Stimulated activated CD8-positive, alpha-beta memory T cell treated with anti-CD3 and anti-CD28 coated beads, Interleukin-7, amount 100 ng/mL, for 24 hours (primary cell): ENCODE results near the gene SLC16A3.
"Not testable (repeated sequence)": the region's sequence is repeated elsewhere in the genome, so short reads cannot be mapped to it uniquely, and the experiment has no call there.

Source experiments
- DNase-seq: peaks from one replicate; pipeline ENCODE4 v3.0.0-alpha.2; 2020; ENCODE audit warnings: low read depth

SLC16A3 gene

GRCh38 chr17:82247182-82247823 lies 18.5 kb downstream of the SLC16A3 start:
- no peak for DNase-seq

- no peak for DNase-seq
Observed at GRCh38 chr17:82247856-82248671, 19.2 kb downstream of the SLC16A3 start.

- no peak for DNase-seq
Observed at GRCh38 chr17:82248815-82249674, 20.2 kb downstream of the SLC16A3 start.

- DNase-seq, result no peak
Observed at GRCh38 chr17:82249896-82250581, 21.2 kb downstream of the SLC16A3 start.

GRCh38 chr17:82250868-82251500 lies 22.1 kb downstream of the SLC16A3 start:
- no peak for DNase-seq

- no peak for DNase-seq
Observed at GRCh38 chr17:82252511-82253178, 23.8 kb downstream of the SLC16A3 start.

GRCh38 chr17:82253179-82253544 lies 24.3 kb downstream of the SLC16A3 start:
- DNase-seq, result no peak

GRCh38 chr17:82254096-82254495 lies 25.3 kb downstream of the SLC16A3 start:
- not testable (repeated sequence) for DNase-seq

GRCh38 chr17:82254746-82255145 lies 25.9 kb downstream of the SLC16A3 start:
- not testable (repeated sequence) for DNase-seq

GRCh38 chr17:82255402-82255972 lies 26.6 kb downstream of the SLC16A3 start:
- DNase-seq, result no peak

- no peak for DNase-seq
Observed at GRCh38 chr17:82256242-82256885, 27.5 kb downstream of the SLC16A3 start.

- DNase-seq, result peak; percentile 51
Observed at GRCh38 chr17:82257473-82257872, 28.6 kb downstream of the SLC16A3 start.

GRCh38 chr17:82258555-82258954 lies 29.7 kb downstream of the SLC16A3 start:
- no peak for DNase-seq

- DNase-seq, result not testable (repeated sequence)
Observed at GRCh38 chr17:82259972-82260961, 31.4 kb downstream of the SLC16A3 start.

- no peak for DNase-seq
Observed at GRCh38 chr17:82262344-82262743, 33.5 kb downstream of the SLC16A3 start.

- no peak for DNase-seq
Observed at GRCh38 chr17:82263641-82264040, 34.8 kb downstream of the SLC16A3 start.

GRCh38 chr17:82266142-82266541 lies 37.3 kb downstream of the SLC16A3 start:
- no peak for DNase-seq

- DNase-seq, result no peak
Observed at GRCh38 chr17:82267575-82268379, 38.9 kb downstream of the SLC16A3 start.
